Ectodermal cell (in vitro differentiated cells): Measurements from ENCODE around the gene GPR146.

Experiments used
- H3K27ac ChIP-seq: 2 replicates; pipeline ENCODE4 v1.7.0; 2013; ENCODE audit warnings: mild to moderate bottlenecking, low read depth, low read length; ENCODE audit not compliant: insufficient read depth, poor library complexity, severe bottlenecking
- H3K27me3 ChIP-seq: 2 replicates; pipeline ENCODE4 v1.7.0; 2013; ENCODE audit warnings: mild to moderate bottlenecking, low read length; ENCODE audit not compliant: insufficient read depth, control insufficient read depth, poor library complexity, severe bottlenecking
- H3K36me3 ChIP-seq: one replicate; pipeline ENCODE4 v1.7.0; 2013; ENCODE audit warnings: low read length; ENCODE audit not compliant: control insufficient read depth, insufficient read depth
- H3K4me1 ChIP-seq: one replicate; pipeline ENCODE4 v1.7.0; 2013; ENCODE audit warnings: low read length; ENCODE audit not compliant: control insufficient read depth, insufficient read depth
- H3K4me3 ChIP-seq: 2 replicates; pipeline ENCODE4 v1.7.0; 2013; ENCODE audit warnings: low read depth, low read length, control low read depth; ENCODE audit not compliant: insufficient read depth
- H3K9me3 ChIP-seq: 2 replicates; pipeline ENCODE4 v1.7.0; 2013; ENCODE audit warnings: mild to moderate bottlenecking, low read length, moderate library complexity; ENCODE audit not compliant: control insufficient read depth
- WGBS, 2 experiments: methylation state at CpG; one replicate each; pipeline ENCODE4 v1.1.7; 2013; ENCODE audit warnings: missing lambda C conversion rate in 2 of 2; 5-methylcytosine and 5-hydroxymethylcytosine counted together

GPR146 gene

DNA sequence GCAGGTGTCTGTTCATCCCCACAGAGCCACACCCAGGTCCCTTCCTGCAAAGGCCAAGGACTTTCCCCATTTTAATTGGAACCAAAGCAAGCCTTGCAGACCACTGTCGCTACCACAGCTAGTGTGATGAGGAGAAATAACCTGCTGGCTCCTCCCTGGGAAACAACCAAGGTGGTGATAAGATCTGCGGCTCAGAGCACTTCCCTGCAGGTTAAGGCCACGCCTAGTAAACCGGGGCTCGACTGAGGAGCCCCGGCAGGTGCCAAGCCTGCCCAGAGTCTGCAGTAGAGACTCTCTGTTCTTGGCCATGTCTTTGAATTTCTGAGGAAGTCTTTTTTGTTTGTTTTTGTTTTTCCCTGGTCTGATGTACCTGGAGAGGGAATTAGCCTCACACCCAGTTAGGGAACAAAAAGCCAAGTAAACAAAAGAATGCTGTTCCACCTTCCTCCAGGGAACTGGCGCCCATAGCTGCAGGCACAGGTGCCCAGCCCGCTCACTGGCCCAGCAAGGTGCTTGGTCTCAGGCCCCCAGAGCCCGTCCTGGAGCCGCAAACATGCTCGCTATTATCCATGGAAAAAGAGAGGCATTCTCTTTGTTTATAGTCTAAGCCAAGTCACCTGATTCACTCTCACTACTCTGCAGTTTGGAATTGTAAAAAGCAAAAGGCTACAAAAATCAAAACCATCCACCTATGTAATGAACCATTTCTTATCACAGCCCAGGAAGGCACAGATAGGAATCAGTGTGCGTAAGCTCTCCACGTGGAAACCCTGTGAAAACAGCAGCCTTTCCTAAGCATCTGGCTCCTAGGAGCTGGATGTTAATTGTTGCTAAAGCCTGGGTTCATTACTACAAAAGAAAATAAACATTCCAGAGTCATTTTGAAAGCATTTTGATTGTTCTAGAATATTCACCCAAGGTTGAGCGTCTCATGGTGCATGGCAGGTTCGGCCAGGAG, 2.7 kb downstream of the GPR146 start:
- H3K4me3 ChIP-seq, result no peak overlapping the region

DNA sequence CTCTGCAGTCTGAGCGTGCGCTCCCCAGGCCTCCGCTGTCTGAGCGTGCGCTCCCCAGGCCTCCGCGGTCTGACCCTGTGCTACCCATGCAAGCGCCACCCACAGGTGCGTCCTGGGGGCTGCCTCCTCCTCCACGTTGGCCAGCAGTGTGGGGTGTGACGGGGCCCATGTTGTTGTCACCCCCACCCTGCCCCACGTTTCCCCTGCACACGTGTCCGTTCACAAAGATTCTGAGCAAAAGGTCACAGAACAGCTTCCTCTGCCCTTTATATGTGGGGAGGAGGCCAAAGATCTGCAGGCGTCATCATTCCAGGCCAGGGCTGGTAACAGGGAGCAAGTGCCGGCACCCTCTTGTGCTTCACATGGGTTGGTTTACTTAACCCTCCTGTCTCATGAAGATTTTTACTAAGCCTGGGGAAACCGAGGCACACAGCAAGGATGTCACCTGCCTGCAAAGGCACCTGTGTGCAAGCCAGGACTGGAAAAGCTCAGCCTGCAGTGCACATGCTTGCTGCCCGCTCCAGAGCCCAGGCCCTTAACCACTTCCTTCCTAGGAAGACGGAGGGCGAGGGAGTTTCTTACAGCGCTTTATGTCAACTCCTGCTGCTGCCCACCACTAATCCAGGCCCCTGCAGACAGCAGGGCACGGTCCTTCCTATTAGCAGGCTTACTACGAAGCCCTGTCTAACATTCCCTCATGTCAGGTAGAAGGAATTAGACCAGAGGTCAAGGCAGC, 4.8 kb downstream of the GPR146 start:
- Histone ChIP-seq H3K4me1 (peaks cover 43% of the 10 kb centered on the region), H3K27ac (no peak overlapping the region), H3K27me3 (no peaks in the 10 kb centered on the region), H3K36me3 (no peaks in the 10 kb centered on the region), H3K9me3 (no peaks in the 10 kb centered on the region), H3K4me3 (no peak overlapping the region)
- 93 to 94% methylated on average over 23 of the region's 23 CpGs for WGBS, 2 experiments

More for the DNA sequence above, 2.7 kb downstream of the GPR146 start:
- WGBS, 2 experiments, result 85 to 89% methylated on average over 15 of the region's 15 CpGs
- Histone ChIP-seq H3K4me1 (peaks cover 34% of the 10 kb centered on the region), H3K27me3 (no peaks in the 10 kb centered on the region), H3K9me3 (no peaks in the 10 kb centered on the region), H3K36me3 (no peaks in the 10 kb centered on the region), H3K27ac (no peak overlapping the region)

DNA sequence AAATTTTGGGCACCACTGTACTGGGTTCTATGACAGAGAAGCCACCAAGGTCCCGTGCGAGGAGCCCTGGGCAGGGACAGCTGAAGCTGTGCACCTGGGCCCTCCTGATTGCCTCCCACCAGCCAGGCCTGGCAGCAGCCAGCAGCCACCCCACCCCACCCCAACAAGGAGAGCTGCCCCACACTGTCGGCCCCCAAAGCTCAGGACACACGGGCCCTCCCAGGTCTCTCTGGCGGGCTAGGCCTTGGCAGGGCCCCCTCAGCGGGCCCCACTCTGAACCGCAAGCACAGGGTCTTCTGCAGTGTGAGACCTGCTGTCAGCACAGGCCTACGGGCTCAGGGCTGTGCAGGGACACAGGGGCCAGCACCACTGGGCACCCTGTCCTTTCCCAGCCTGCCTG, 5.5 kb downstream of the GPR146 start:
- no peaks in the 10 kb centered on the region for H3K27me3 ChIP-seq
- peaks cover 48% of the 10 kb centered on the region for H3K4me1 ChIP-seq
- H3K27ac ChIP-seq, result no peak overlapping the region
- H3K4me3 ChIP-seq, result no peak overlapping the region
- H3K36me3 ChIP-seq, result no peaks in the 10 kb centered on the region
- WGBS, 2 experiments, result 94 to 95% methylated on average over 8 of the region's 8 CpGs
- H3K9me3 ChIP-seq, result no peaks in the 10 kb centered on the region

DNA sequence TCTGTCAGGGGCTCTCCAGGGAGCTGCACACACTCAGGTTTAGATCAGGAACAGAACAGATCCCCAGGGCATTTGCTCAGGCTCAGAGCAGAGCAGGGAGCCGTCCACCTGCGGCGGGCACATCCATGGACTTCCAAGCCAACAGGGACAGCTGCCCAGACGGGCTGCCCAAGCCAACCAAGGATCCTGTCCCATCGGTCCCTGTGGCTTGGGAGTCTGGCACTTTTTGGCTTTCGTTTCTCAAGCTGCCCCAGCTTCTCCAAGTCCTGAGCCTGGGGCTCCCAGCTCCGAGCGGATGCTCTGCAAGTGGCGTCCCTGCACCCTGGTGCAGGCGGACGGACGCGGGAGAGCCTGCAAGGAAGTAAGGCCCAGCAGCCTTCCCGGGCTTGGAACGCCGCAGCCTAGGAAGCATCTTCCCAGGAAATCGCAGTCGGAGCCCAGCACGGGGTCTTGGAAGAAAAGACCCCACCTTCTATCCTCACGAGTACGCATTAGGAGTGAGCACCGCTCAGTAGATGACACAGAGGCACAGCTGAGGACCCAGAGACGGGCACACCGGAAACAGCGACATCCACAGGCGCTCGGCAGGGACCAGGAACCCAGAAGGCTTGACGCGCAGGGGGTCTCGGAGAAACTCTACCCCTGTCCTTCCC, 6.0 kb downstream of the GPR146 start:
- no peak overlapping the region for H3K27ac ChIP-seq
- no peaks in the 10 kb centered on the region for H3K9me3 ChIP-seq
- no peaks in the 10 kb centered on the region for H3K27me3 ChIP-seq
- no peak overlapping the region for H3K4me3 ChIP-seq
- WGBS, 2 experiments, result 90 to 91% methylated on average over 30 of the region's 30 CpGs
- no peaks in the 10 kb centered on the region for H3K36me3 ChIP-seq
- peaks cover 49% of the 10 kb centered on the region for H3K4me1 ChIP-seq

DNA sequence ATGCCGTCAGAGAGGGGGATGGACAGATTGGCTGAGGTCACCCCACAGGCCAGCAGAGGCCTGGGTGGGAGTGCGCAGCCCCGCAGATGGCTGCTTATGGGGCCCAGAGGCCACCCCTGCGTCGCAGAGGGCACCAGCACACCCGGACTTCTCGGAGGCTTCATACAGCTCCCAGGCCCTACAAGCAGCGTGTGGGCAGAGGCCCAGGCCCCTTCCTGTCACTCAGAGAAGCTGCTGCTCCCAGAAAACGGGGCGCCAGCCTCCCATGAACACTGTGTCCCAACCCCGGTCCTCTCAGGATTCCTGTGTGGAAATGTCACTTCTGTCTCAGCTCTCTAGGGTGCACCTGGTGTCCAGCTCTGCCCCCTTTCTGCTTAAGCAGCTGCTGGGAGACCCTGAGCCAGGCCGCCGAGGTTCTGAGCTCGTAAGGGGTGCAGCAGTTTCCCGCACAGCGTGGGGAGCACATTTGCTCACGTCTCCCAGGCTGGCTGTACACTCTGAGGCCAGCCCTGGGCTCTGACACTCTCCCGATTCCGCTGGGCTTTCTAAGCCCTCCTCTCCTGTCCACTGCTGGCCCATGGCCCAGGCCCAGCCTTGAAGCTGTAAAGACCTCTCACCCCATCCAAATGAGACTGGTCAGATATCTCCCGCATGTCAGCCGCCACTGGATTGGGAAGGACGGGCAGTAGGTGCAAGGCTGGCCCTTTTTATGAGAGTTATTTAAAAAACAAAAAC, 6.8 kb downstream of the GPR146 start:
- Histone ChIP-seq H3K9me3 (no peaks in the 10 kb centered on the region), H3K4me1 (peaks cover 56% of the 10 kb centered on the region), H3K4me3 (no peak overlapping the region), H3K27ac (no peak overlapping the region), H3K36me3 (no peaks in the 10 kb centered on the region), H3K27me3 (no peaks in the 10 kb centered on the region)
- 94 to 95% methylated on average over 22 of the region's 22 CpGs for WGBS, 2 experiments

DNA sequence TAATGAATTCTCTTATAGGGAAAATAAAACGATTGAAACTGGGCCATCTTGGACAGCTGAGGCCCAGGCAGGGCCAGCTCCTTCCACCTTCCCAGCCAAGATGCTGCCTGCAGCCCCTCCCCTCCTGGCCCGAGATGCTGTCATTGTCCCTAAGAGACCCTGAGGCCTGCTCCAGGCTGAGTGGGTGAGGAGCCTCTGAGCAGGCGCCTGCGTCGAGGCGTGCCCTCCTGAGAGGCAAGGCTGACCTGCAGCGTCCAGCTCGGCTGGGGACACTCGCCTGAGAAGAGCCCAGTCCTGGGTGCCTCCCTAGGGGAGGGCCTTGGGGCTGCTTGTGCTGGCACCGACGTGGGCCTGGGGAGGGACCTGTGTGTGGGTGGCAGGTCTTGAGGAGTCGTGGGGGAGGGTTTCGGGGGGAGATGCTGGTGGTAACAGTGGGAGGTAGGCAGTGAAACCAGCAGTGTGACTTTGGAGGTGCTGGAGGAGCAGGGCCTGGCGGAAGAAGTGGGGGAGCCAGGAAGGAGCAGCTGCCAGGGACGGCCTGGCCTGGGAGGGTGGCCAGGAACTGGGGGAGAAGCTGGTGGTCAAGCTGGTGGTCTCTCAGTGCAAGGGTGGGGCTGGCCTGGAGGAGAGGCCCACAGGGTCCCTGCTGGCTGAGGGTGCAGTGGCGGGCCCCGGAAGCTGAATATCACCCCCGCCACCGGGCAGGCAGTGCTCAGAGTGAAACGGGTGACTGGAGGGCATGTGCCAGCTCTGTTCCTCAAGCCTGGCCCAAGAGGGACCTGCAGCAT, 7.9 kb downstream of the GPR146 start:
- no peaks in the 10 kb centered on the region for H3K36me3 ChIP-seq
- WGBS, 2 experiments, result 85 to 87% methylated on average over 20 of the region's 20 CpGs

DNA sequence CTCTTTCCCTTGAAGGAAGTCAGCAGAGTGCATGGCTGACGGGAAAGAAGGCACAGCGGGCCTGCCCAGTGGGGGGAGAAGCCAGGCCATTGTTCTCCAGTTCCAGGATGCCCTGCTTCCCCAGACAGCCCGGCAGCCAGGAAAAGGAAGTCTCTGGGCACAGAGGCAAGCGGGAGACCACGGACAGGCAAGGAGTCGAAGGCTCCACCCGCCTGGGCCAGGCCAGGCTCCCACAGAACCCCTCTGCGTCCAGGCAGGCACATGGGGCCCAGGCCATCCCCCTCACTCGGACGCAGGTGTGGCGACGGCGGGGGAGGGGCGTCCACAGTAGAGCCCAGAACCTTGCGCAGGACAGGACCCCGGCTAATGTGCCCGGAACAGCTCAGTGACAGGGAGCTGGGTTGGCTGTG, 8.7 kb downstream of the GPR146 start:
- Histone ChIP-seq H3K4me3 (peak overlapping the region; percentile 6), H3K9me3 (no peaks in the 10 kb centered on the region), H3K27ac (peak overlapping the region; percentile 44), H3K27me3 (no peaks in the 10 kb centered on the region), H3K36me3 (no peaks in the 10 kb centered on the region), H3K4me1 (peaks cover 47% of the 10 kb centered on the region)
- WGBS, 2 experiments, result 53 to 55% methylated on average over 17 of the region's 17 CpGs

More for the DNA sequence above, 7.9 kb downstream of the GPR146 start:
- Histone ChIP-seq H3K4me1 (peaks cover 54% of the 10 kb centered on the region), H3K4me3 (no peak overlapping the region), H3K9me3 (no peaks in the 10 kb centered on the region), H3K27me3 (no peaks in the 10 kb centered on the region), H3K27ac (no peak overlapping the region)

DNA sequence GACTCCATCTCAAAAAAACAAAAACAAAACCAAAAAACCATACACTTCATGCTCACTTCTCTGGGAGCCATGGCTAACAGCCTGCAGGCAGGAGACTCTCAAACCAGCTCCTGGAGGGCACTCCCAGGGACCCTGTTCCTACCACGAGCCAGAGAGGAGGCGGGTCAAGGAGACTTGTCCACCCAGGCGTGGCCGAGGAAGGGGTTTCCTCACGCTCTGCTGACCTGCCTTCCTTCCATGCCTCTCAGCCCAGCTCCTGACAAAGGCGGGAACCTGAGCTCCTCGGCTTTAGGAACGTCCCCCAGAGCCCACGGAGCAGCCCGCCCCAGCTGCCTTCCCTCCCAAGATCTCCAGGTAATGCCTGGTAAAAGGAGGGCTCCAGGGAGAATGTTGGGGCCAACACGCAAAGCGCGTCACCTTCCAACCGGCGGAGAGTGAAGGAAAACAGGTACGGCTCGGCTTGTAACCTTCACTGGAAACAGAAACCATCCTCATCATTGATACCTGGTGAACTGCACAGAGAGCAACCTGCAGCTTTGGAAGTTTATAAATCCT, 9.5 kb downstream of the GPR146 start:
- Histone ChIP-seq H3K27ac (no peak overlapping the region), H3K36me3 (no peaks in the 10 kb centered on the region), H3K4me1 (peaks cover 43% of the 10 kb centered on the region), H3K9me3 (no peaks in the 10 kb centered on the region), H3K4me3 (no peak overlapping the region), H3K27me3 (no peaks in the 10 kb centered on the region)
- 80 to 84% methylated on average over 17 of the region's 17 CpGs for WGBS, 2 experiments

DNA sequence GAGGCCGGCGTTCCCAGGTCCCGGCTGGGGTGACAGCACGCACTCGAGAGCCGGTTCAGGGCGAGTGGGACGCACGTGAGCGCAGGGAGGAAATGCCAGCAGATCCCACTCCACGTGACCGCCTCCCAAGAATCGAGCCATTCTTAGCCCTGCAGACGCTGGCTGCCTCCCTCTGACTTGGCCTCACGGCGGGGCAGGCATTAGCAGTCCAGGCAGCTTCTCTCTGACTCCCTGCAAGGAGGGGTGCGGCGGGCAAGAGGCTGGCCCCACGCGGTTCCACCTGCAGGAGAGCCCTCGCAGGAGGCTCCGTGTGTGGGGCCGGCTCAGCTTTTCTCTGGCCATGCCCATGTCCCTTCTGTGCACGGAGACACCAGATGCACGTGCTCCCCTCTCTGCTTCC, 10.1 kb downstream of the GPR146 start:
- no peak overlapping the region for H3K4me3 ChIP-seq
- no peaks in the 10 kb centered on the region for H3K36me3 ChIP-seq
- no peaks in the 10 kb centered on the region for H3K9me3 ChIP-seq
- H3K27ac ChIP-seq, result no peak overlapping the region
- H3K4me1 ChIP-seq, result peaks cover 43% of the 10 kb centered on the region
- no peaks in the 10 kb centered on the region for H3K27me3 ChIP-seq
- WGBS, 2 experiments, result 82 to 84% methylated on average over 25 of the region's 25 CpGs
